ENCODE data around the gene EMP1. TPM values are rescaled to one million over a fixed set of nuclear protein-coding genes. Genes with fewer than 3 reads are reported as not detected.

The EMP1 gene
- total RNA-seq, 1 donor: 75.6 TPM

GRCh38 chr12:13194401-13195110 lies 2.0 kb upstream of the EMP1 start:
- H3K4me3 ChIP-seq (ENCODE audit: low read depth, low read length): no peak overlapping the region
- TF ChIP-seq CTCF (IDR thresholded peaks at IDR 0.05; ENCODE audit: insufficient read depth, low read depth, low read length): no peak
- DNase-seq (ENCODE audit: low read depth): peak; percentile 92

- no peak overlapping the region for H3K4me3 ChIP-seq (ENCODE audit: low read depth, low read length)
- no peak for DNase-seq (ENCODE audit: low read depth)
- no peak for TF ChIP-seq CTCF (IDR thresholded peaks at IDR 0.05; ENCODE audit: insufficient read depth, low read depth, low read length)
Observed at GRCh38 chr12:13195250-13195649, 1.3 kb upstream of the EMP1 start.

GRCh38 chr12:13195785-13196129 lies 769 bp upstream of the EMP1 start:
- DNase-seq (ENCODE audit: low read depth): peak; percentile 55
- no peak for TF ChIP-seq CTCF (IDR thresholded peaks at IDR 0.05; ENCODE audit: insufficient read depth, low read depth, low read length)
- no peak overlapping the region for H3K4me3 ChIP-seq (ENCODE audit: low read depth, low read length)

- TF ChIP-seq CTCF (IDR thresholded peaks at IDR 0.05; ENCODE audit: insufficient read depth, low read depth, low read length): no peak
- peak; percentile 45 for DNase-seq (ENCODE audit: low read depth)
- peak overlapping the region; percentile 76 for H3K4me3 ChIP-seq (ENCODE audit: low read depth, low read length)
Observed at GRCh38 chr12:13197032-13197431, 506 bp downstream of the EMP1 start.

- peak overlapping the region; percentile 76 for H3K4me3 ChIP-seq (ENCODE audit: low read depth, low read length)
- no peak for TF ChIP-seq CTCF (IDR thresholded peaks at IDR 0.05; ENCODE audit: insufficient read depth, low read depth, low read length)
- peak; percentile 73 for DNase-seq (ENCODE audit: low read depth)
Observed at GRCh38 chr12:13197526-13198143, 1.1 kb downstream of the EMP1 start.

- TF ChIP-seq CTCF (IDR thresholded peaks at IDR 0.05; ENCODE audit: insufficient read depth, low read depth, low read length): no peak
- DNase-seq (ENCODE audit: low read depth): no peak
- H3K4me3 ChIP-seq (ENCODE audit: low read depth, low read length): peak overlapping the region; percentile 76
Observed at GRCh38 chr12:13198241-13198640, 1.7 kb downstream of the EMP1 start.

Measured in fibroblast of villous mesenchyme (primary cell).